A673 (cell line): ENCODE measurements around the gene ASB18. TPM values are rescaled to one million over a fixed set of nuclear protein-coding genes. Genes with fewer than 3 reads are reported as not detected.

Source experiments
- Bru-seq: library from RNA; stranded (reverse); fragments of 400-500 nt; gene quantifications from one replicate; lab custom pipeline; 2021; lab: Mats Ljungman, UMichigan
- BruChase-seq, 2 experiments: library from RNA; stranded (reverse); fragments of 400-500 nt; gene quantifications; one replicate each; lab custom pipeline; 2021; lab: Mats Ljungman, UMichigan
- BruUV-seq: library from RNA; stranded (reverse); fragments of 400-500 nt; replicated peaks from 2 replicates; lab custom pipeline; 2021; lab: Mats Ljungman, UMichigan
- CTCF ChIA-PET: fragments of 300-600 bp; sonication (Branson Sonifier 250); formaldehyde crosslinking; loops from one replicate; lab custom pipeline; 2022; ENCODE audit warnings: antibody characterized with exemption; lab: Charles Lee
- POLR2A ChIA-PET: fragments of 300-600 bp; sonication (Branson Sonifier 250); formaldehyde crosslinking; loops from one replicate; lab custom pipeline; 2022; ENCODE audit warnings: antibody characterized with exemption; ENCODE audit not compliant: low non-redundant PET; lab: Charles Lee
- DNase-seq: peaks from one replicate; pipeline ENCODE4 v3.0.0-alpha.2; 2015; ENCODE audit warnings: low spot score
- H3K27ac ChIP-seq: fragments of 200-600 bp; sonication (generic); 2 replicates; pipeline ENCODE4 v1.5.1; 2016; ENCODE audit warnings: mixed run types, low read depth, mild to moderate bottlenecking, mixed read lengths, antibody characterized with exemption, low read length; ENCODE audit not compliant: poor library complexity, severe bottlenecking
- H3K27me3 ChIP-seq: fragments of 200-600 bp; sonication (generic); replicated peaks from 2 replicates; pipeline ENCODE4 v1.6.1; 2017; ENCODE audit warnings: mixed run types, low read depth, mild to moderate bottlenecking, mixed read lengths, antibody characterized with exemption, low read length; ENCODE audit not compliant: insufficient read depth, poor library complexity
- H3K36me3 ChIP-seq: fragments of 200-600 bp; sonication (generic); 2 replicates; pipeline ENCODE4 v1.6.1; 2016; ENCODE audit warnings: mixed run types, mild to moderate bottlenecking, mixed read lengths, antibody characterized with exemption, low read length; ENCODE audit not compliant: insufficient read depth, poor library complexity, severe bottlenecking
- H3K4me1 ChIP-seq: fragments of 200-600 bp; sonication (generic); 2 replicates; pipeline ENCODE4 v1.6.1; 2017; ENCODE audit warnings: mixed run types, mild to moderate bottlenecking, mixed read lengths, antibody characterized with exemption, low read length; ENCODE audit not compliant: insufficient read depth, poor library complexity, severe bottlenecking
- H3K4me3 ChIP-seq: fragments of 200-600 bp; sonication (generic); 2 replicates; pipeline ENCODE4 v1.5.1; 2016; ENCODE audit warnings: low read depth, mixed run types, mild to moderate bottlenecking, mixed read lengths, low read length; ENCODE audit not compliant: poor library complexity, severe bottlenecking
- H3K9me3 ChIP-seq: fragments of 200-600 bp; sonication (generic); 2 replicates; pipeline ENCODE4 v1.6.1; 2016; ENCODE audit warnings: mixed run types, low read depth, mild to moderate bottlenecking, mixed read lengths, antibody characterized with exemption, low read length; ENCODE audit not compliant: poor library complexity, severe bottlenecking
- EZH2 ChIP-seq: fragments of 200-600 bp; sonication (generic); IDR thresholded peaks from 2 replicates; pipeline ENCODE4 v1.6.1; 2017; ENCODE audit warnings: borderline replicate concordance, low read depth, mild to moderate bottlenecking, mixed read lengths, antibody characterized with exemption, low read length; ENCODE audit not compliant: poor library complexity, severe bottlenecking
- intact Hi-C: fragments of 100-400 bp; cut with micrococcal nuclease; formaldehyde crosslinking; loops from one replicate; pipeline ENCODE4 v1.10.0; 2022; ENCODE audit not compliant: unreplicated experiment
- long read RNA-seq: library from polyadenylated mRNA; stranded (forward); transcript quantifications from one replicate; pipeline ENCODE4 v2.0.0, GENCODE V29; 2022
- total RNA-seq: library from RNA; stranded (reverse); gene quantifications from 2 replicates; pipeline ENCODE4 v1.2.3, GENCODE V29; 2021
- TF ChIP-seq, protein P1 (sequence below): fragments of 300-800, 200-600 bp; sonication (generic); conservative IDR thresholded peaks from 2 replicates; pipeline ENCODE4 v1.5.1; 2017; ENCODE audit warnings: low read depth, mild to moderate bottlenecking, antibody characterized with exemption, low read length, moderate library complexity, mixed read lengths

ASB18 gene
- total RNA-seq (not detected in 2 replicates), Bru-seq, nascent RNA (not detected), BruChase-seq, experiment 1, labeled RNA remaining after a 2-hour chase (not detected), BruChase-seq, experiment 2, labeled RNA remaining after a 6-hour chase (percentile 1 among the genes with signal in this experiment)
- long read RNA-seq = 0 reads

- Histone ChIP-seq H3K36me3 (no peaks in the 10 kb centered on the region), H3K27me3 (peaks cover 75% of the 10 kb centered on the region), H3K4me1 (no peaks in the 10 kb centered on the region), H3K27ac (no peak within 1 kb of the TSS), H3K9me3 (peaks cover 1% of the 10 kb centered on the region), H3K4me3 (no peak within 1 kb of the TSS)
- POLR2A ChIA-PET = no interaction called here
- BruUV-seq = no TSS peak
- TF ChIP-seq, protein P1, sequence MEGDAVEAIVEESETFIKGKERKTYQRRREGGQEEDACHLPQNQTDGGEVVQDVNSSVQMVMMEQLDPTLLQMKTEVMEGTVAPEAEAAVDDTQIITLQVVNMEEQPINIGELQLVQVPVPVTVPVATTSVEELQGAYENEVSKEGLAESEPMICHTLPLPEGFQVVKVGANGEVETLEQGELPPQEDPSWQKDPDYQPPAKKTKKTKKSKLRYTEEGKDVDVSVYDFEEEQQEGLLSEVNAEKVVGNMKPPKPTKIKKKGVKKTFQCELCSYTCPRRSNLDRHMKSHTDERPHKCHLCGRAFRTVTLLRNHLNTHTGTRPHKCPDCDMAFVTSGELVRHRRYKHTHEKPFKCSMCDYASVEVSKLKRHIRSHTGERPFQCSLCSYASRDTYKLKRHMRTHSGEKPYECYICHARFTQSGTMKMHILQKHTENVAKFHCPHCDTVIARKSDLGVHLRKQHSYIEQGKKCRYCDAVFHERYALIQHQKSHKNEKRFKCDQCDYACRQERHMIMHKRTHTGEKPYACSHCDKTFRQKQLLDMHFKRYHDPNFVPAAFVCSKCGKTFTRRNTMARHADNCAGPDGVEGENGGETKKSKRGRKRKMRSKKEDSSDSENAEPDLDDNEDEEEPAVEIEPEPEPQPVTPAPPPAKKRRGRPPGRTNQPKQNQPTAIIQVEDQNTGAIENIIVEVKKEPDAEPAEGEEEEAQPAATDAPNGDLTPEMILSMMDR = no peak
- TF ChIP-seq EZH2 = no peak
- CTCF ChIA-PET = no interaction called here
- intact Hi-C loops = no loop called here
- no peak for DNase-seq
These were observed at the start of gene ASB18 for GRCh38 chr2:236264256-236264655. Gene ASB18, minus strand, starts transcription at chr2:236264406. Its CDS starts 61 bp downstream, at chr2:236264345.

DNA sequence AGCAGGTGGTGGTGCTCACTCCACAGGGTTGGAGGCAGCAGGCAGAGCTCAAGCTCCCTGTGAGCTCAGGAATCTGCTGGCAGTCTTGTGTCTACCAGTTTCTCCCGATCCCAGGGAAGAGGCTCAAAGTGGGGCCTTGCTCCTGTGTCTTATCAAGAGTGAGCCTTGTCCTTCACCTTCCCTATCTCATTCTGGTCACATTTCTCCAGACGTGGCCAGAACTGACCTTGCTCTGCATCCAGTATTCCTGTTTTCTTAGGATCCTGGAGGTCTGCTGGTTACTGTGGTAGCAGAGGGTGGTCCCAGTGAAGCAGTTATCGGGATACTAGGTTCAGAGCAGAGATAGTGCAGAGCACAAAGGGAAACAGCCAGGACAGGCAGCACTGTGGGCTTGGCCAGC is 47.1 kb upstream of the ASB18 start:
- ChIA-PET POLR2A (no interaction called here), CTCF (interaction anchor here (0.7 kb wide), 1 partner anchor 8 kb away, joined by 4 read pairs; no protein-coding TSS in a partner anchor)
- no TSS peak for BruUV-seq
- intact Hi-C loops = no loop called here
- H3K4me1 ChIP-seq = no peaks in the 10 kb centered on the region
- TF ChIP-seq, protein P1 = no peak
- no peak for TF ChIP-seq EZH2
- DNase-seq = no peak
- H3K27ac ChIP-seq = no peak overlapping the region
- peaks cover 34% of the 10 kb centered on the region for H3K27me3 ChIP-seq
- H3K4me3 ChIP-seq = no peak overlapping the region
- H3K9me3 ChIP-seq = no peaks in the 10 kb centered on the region
- no peaks in the 10 kb centered on the region for H3K36me3 ChIP-seq

DNA sequence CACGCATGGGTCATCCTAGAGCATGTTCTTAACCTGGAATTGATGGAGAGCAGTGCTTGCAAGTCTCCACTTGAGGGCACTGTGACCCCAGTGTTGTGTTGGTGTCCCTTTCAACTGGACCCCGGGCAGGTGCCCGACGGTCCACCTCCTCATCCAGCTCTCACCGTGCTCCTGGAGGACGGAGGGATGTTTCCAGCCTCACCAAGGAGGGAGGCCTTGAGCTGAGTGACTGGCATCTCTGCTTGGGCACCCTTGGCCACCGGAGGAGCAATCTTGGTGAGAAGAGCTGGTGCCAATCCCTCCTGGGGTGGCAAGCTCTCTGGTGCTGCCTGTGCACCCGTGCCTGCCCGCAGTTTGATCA is 45.4 kb upstream of the ASB18 start:
- ChIA-PET POLR2A (no interaction called here), CTCF (interaction anchor here (0.7 kb wide), 1 partner anchor 892 kb away, joined by 3 read pairs; no protein-coding TSS in a partner anchor)
- no peak for TF ChIP-seq EZH2
- TF ChIP-seq, protein P1 = peak; percentile 67
- peak; percentile 34 for DNase-seq
- Histone ChIP-seq H3K27me3 (peaks cover 44% of the 10 kb centered on the region), H3K9me3 (no peaks in the 10 kb centered on the region), H3K4me3 (no peak overlapping the region), H3K27ac (no peak overlapping the region), H3K36me3 (no peaks in the 10 kb centered on the region), H3K4me1 (no peaks in the 10 kb centered on the region)
- no TSS peak for BruUV-seq
- intact Hi-C loops = no loop called here
